Measurements from ENCODE around the gene CCM2L.

- TF ChIP-seq CTCF (IDR thresholded peaks at IDR 0.05) (no peak), EP300 (IDR thresholded peaks at IDR 0.05) (no peak), KDM5A (IDR thresholded peaks at IDR 0.05) (no peak), CHD4 (IDR thresholded peaks at IDR 0.05; ENCODE audit: borderline replicate concordance) (no peak), RCOR1 (IDR thresholded peaks at IDR 0.05; ENCODE audit: low read depth, low read length) (no peak), POLR2A (IDR thresholded peaks at IDR 0.05; ENCODE audit: low read length) (no peak), FOSL2 (IDR thresholded peaks at IDR 0.05) (no peak), FOSL2 (CRISPR knock-in tag; IDR thresholded peaks at IDR 0.05) (no peak), E2F6 (IDR thresholded peaks at IDR 0.05; ENCODE audit: borderline replicate concordance, low read depth) (no peak), BHLHE40 (IDR thresholded peaks at IDR 0.05; ENCODE audit: low read depth, low read length) (no peak), CBX8 (IDR thresholded peaks at IDR 0.05) (no peak), PHF8 (IDR thresholded peaks at IDR 0.05; ENCODE audit: borderline replicate concordance, low read depth) (no peak), CEBPB (IDR thresholded peaks at IDR 0.05) (no peak), PBX3 (IDR thresholded peaks at IDR 0.05) (no peak), ESRRA (IDR thresholded peaks at IDR 0.05; ENCODE audit: borderline replicate concordance, low read length) (no peak)
Observed at GRCh38 chr20:32069711-32070110, 59.5 kb downstream of the CCM2L start.
